AML-193 (cell line): ENCODE data around the gene FBXW8.

Experiments used
- DNase-seq, 2 experiments: peaks; one replicate each; lab custom pipeline; 2025; lab: John Stamatoyannopoulos, UW

The FBXW8 gene

GRCh38 chr12:116990971-116991966, 80.5 kb downstream of the FBXW8 start:
- DNase-seq = no peak

- no peak for DNase-seq
These were observed 85.3 kb downstream of the FBXW8 start for GRCh38 chr12:116996093-116996492.

- no peak for DNase-seq
These were observed 85.9 kb downstream of the FBXW8 start for GRCh38 chr12:116996621-116997020.

GRCh38 chr12:116999066-116999465, 88.3 kb downstream of the FBXW8 start:
- DNase-seq = no peak

- DNase-seq = no peak
These were observed 89.6 kb downstream of the FBXW8 start for GRCh38 chr12:117000316-117000715.

- DNase-seq = no peak
These were observed 91.5 kb downstream of the FBXW8 start for GRCh38 chr12:117002051-117002817.

GRCh38 chr12:117003883-117004404, 93.2 kb downstream of the FBXW8 start:
- DNase-seq = no peak

- DNase-seq = no peak
These were observed 94.8 kb downstream of the FBXW8 start for GRCh38 chr12:117005417-117006046.

- DNase-seq = no peak
These were observed 95.6 kb downstream of the FBXW8 start for GRCh38 chr12:117006333-117006732.

GRCh38 chr12:117007577-117007976, 96.8 kb downstream of the FBXW8 start:
- no peak for DNase-seq

GRCh38 chr12:117009759-117010158, 99.0 kb downstream of the FBXW8 start:
- DNase-seq = no peak

- DNase-seq = no peak
These were observed 100.1 kb downstream of the FBXW8 start for GRCh38 chr12:117010693-117011451.

GRCh38 chr12:117011988-117012805, 101.4 kb downstream of the FBXW8 start:
- DNase-seq = no peak

- DNase-seq = no peak
These were observed 103.0 kb downstream of the FBXW8 start for GRCh38 chr12:117013726-117014125.

- no peak for DNase-seq
These were observed 103.7 kb downstream of the FBXW8 start for GRCh38 chr12:117014342-117014887.

- no peak for DNase-seq
These were observed 105.1 kb downstream of the FBXW8 start for GRCh38 chr12:117015811-117016210.

GRCh38 chr12:117017807-117018206, 107.1 kb downstream of the FBXW8 start:
- DNase-seq = no peak

GRCh38 chr12:117018276-117018675, 107.5 kb downstream of the FBXW8 start:
- no peak for DNase-seq

GRCh38 chr12:117018685-117019084, 107.9 kb downstream of the FBXW8 start:
- no peak for DNase-seq

GRCh38 chr12:117019866-117020265, 109.1 kb downstream of the FBXW8 start:
- DNase-seq = no peak
